ENCODE results near the gene PEX5L.

DNA sequence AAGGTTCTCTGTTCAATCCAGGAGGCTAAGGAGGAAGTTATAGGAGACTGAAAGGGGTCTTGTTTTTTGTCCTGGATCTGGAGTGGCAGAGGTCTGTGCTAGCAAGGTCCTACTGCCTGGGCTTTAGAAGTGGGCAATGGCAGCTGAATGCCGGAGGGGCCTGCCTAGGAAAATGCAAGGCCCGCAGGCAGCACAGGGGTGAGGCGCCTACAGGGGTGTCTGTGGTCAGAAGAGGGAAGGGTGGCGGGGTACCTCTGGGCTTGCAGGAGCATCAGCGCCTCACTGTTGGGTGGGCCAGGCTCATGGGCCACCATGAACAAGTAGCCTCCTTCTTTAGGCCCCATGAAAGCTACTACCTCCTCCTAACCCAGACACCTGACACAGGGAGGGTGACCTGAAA lies 175.4 kb downstream of the PEX5L start:
- TF ChIP-seq, protein P1, sequence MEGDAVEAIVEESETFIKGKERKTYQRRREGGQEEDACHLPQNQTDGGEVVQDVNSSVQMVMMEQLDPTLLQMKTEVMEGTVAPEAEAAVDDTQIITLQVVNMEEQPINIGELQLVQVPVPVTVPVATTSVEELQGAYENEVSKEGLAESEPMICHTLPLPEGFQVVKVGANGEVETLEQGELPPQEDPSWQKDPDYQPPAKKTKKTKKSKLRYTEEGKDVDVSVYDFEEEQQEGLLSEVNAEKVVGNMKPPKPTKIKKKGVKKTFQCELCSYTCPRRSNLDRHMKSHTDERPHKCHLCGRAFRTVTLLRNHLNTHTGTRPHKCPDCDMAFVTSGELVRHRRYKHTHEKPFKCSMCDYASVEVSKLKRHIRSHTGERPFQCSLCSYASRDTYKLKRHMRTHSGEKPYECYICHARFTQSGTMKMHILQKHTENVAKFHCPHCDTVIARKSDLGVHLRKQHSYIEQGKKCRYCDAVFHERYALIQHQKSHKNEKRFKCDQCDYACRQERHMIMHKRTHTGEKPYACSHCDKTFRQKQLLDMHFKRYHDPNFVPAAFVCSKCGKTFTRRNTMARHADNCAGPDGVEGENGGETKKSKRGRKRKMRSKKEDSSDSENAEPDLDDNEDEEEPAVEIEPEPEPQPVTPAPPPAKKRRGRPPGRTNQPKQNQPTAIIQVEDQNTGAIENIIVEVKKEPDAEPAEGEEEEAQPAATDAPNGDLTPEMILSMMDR (IDR thresholded peaks at IDR 0.05): no peak
- no peak for TF ChIP-seq POLR2A (IDR thresholded peaks at IDR 0.05)
- TF ChIP-seq EP300 (IDR thresholded peaks at IDR 0.05): no peak

Data from tibial nerve (tissue), 4 donors.